C4-2B (cell line): Measurements from ENCODE around the gene DPY19L2.
"Not testable (repeated sequence)": the region's sequence is repeated elsewhere in the genome, so short reads cannot be mapped to it uniquely, and the experiment has no call there.

Experiments used
- CTCF ChIP-seq: fragments of 450-650 bp; conservative IDR thresholded peaks from 2 replicates; pipeline ENCODE4 v1.5.1; 2017; ENCODE audit warnings: mild to moderate bottlenecking
- ZFX ChIP-seq: fragments of 450-650 bp; IDR thresholded peaks from 2 replicates; pipeline ENCODE4 v1.6.1; 2017

GRCh38 chr12:63716891-63717290 lies 48.6 kb upstream of the DPY19L2 start:
- not testable (repeated sequence) for TF ChIP-seq CTCF, ZFX
